Central memory CD4-positive, alpha-beta T cell (primary cell): ENCODE measurements around the gene NRIP2.
"Not testable (repeated sequence)": the region's sequence is repeated elsewhere in the genome, so short reads cannot be mapped to it uniquely, and the experiment has no call there.

Experiments
- DNase-seq: peaks from one replicate; pipeline ENCODE4 v3.0.0; 2022
- total RNA-seq, 3 experiments: gene quantifications; one replicate each; lab custom pipeline; 2026; lab: John Stamatoyannopoulos, UW

The NRIP2 gene, protein sequence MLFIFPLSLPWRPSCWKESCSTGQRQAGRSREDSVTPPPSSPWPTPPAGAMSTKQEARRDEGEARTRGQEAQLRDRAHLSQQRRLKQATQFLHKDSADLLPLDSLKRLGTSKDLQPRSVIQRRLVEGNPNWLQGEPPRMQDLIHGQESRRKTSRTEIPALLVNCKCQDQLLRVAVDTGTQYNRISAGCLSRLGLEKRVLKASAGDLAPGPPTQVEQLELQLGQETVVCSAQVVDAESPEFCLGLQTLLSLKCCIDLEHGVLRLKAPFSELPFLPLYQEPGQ
- total RNA-seq = 0 reads per million in 3 experiments

DNA sequence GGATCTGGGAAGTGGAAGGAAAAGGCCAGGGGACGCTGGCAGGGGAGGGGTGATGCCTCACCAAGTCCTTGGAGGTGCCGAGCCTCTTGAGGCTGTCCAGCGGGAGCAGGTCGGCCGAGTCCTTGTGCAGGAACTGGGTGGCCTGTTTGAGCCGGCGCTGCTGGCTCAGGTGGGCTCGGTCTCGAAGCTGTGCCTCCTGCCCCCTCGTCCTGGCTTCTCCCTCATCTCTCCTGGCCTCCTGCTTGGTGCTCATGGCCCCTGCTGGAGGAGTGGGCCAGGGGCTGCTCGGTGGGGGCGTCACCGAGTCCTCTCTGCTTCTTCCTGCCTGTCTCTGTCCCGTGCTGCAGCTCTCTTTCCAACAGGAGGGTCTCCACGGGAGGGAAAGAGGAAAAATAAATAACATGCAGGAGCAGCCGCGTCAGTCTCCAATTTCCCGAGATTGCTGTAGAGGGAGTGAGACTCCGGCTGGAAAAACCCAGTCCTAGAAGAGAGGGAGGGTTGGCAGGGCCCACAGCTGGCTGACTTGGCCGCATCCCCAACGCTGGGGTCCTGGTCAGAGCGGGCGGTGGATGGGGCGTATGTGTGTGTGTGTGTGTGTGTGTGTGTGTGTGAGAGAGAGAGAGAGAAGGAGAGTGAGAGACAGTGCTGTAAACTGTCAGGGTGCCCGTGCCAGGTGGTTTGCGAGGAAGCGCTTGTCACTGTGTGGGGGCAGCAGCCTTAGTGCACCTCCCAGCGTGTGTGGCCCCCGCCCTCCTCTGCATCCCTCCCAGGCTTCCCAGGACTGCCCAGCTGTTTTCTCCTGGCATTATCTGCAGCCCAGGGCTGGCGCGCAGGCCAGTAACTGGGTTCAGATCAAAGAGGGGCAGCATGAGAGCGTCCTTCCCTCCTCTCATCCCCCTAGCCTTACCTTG lies at the start of gene NRIP2:
Gene NRIP2, minus strand, starts transcription at position 455 of the 911 bp plus-strand sequence. Its CDS starts 52 bp downstream, at position 403.
- DNase-seq = no peak

DNA sequence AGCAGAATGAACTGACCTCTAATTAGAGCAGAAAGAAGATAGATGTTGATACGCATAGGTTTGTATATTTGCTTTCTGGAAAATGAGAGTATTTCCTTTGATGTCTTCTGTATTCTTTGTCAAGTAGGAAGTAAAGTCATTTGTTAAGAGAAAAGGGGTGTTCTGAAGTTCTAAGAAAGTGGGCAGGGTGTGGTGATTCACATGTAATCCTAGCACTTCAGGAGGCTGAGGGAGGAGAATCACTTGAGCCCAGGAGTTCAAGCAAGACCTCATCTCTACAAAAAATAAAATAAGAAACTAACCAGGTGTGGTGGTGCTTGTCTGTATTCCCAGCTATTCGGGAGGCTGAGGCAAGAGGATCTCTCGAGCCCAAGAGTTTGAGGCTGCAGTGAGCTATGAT lies 45.0 kb upstream of the NRIP2 start:
- no peak for DNase-seq

DNA sequence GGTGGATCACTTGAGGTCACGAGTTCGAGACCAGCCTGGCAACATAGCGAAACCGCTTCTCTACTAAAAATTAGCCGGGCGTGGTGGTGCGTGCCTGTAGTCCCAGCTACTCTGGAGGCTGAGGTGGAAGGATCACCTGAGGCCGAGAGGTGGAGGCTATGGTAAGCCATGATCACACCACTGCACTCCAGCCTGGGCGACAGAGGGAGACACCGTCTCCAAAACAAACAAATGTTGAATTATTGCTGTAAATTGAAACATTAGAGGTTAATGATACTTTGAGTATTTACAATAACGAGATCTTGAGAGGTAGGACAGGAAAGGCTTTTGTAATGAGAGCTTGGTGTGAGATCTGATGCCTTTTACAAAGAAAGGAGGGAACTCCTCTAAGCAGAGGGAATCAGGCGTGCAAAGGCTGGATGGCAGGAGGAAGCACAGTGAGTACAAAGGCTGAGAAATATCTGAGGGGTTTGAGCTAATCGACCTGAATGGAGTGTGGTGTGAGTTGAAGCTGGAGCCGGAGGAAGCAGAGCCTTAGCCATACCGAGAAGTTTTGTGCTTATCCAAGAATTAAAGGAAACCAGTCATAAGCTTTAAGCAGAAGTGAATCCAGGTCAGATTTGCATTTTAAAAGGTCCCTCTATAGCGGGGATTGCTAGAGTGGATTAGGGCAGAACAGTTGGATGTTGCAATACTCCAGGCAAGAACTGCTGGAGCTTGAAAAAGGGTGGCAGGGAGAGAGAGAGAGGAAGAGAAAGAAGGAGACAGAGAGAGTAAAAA lies 43.3 kb upstream of the NRIP2 start:
- DNase-seq = no peak

DNA sequence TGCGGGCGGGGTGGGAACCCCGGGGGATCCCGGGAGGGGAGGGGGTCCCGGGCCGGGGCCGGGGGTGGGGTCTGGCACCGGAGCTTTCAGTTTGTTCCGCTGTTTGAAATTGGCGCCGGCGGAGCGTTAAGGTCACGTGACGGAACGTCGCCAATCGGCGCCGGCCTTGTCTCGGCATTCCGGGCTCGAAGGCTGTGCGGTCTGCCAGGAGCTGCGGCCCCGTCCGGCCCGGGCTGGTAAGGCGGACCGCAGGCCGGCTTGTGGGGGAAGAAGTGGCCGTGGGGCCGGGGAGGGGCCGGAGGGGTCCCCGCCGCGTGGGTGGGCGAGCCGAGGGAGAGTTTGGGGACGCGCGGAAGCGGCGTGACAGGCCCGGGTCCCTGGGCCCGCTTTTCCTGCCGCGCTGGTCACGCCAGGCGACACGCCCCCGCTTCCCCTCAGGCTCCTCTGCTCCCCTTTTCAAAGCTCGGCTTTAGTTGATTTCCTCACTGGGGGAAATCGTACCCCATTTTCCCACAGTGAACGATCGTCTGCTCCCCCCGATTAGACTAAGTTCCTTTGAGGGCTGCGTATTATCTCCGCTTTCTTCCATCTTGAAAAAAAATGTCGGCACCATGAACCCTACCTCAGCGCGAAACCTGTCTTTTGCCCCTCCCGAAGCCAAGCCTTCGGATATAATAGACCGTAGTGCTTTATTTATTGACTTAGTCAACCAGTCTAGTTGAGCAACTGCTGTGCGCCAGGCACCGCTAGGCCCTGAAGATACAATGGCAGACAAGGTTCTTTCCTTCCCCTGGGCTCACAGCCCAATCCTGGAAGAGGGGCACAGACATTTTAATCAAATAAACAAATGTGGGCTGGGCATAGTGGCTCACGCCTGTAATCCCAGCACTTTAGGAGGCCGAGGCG lies 42.5 kb upstream of the NRIP2 start, which contains the start of the genes FOXM1 and RHNO1:
Gene FOXM1, minus strand, starts transcription at position 128 of the 906 bp plus-strand sequence. CDS start 2,696 bp downstream, outside the sequence.
Gene RHNO1, plus strand, starts transcription at position 177 of the 906 bp plus-strand sequence. CDS start 8,144 bp downstream, outside the sequence.
- peak; percentile 87 for DNase-seq

DNA sequence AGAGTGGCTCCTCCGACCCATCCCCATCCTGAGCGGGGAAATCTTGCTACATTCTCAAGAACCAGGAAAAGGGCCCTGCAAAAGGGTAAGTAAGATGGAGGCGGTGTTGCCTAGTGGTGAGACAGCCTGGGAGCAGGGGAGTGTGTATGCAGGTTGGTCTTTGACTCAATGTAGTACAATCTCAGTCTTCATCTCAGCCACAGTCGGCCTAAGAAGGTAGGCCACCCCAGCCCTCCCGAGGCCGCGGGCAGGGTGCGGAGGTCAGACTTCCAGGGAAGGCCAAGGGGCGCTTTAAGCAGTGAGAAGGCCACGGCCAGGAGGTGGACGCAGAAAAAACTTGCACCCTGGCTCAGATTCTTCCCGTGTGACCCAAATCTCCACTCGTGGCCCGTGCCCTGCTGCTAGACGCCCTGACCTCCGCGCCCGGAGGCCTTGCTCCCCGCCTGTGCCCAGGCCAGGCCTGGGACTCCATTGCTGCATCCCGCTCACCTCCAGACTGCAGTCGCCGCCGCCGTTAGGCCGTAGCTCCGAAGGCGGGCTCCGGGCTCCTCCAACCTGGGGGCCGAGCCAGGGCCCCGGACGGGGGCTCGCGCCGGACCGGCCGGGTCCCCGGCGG lies 41.7 kb upstream of the NRIP2 start:
- DNase-seq = peak; percentile 12

DNA sequence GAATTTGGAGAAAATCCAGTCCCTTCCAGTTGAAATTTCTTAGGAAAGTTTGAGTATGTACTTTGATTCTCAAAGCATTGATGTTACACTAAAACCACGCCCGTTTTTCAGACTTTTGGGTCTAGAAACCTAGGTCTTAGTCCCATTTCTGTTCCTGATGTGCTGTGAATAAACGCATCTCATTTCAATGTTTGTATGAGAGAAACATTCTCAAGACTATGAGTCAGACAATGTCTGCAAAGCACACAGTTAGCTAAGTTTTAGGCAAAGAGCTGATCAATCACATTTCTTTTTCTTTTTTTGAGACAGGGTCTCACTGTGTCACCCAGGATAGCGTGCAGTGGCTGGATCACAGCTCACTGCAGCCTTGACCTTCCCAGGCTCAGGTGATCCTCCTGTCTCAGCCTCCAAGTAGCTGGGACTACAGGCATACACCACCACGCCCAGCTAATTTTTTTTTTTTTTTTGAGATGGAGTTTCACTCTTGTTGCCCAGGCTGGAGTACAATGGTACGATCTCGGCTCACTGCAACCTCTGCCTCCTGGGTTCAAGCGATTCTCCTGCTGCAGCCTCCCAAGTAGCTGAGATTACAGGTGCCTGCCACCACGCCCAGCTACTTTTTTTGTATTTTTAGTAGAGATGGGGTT lies 34.3 kb upstream of the NRIP2 start:
- DNase-seq = not testable (repeated sequence)

DNA sequence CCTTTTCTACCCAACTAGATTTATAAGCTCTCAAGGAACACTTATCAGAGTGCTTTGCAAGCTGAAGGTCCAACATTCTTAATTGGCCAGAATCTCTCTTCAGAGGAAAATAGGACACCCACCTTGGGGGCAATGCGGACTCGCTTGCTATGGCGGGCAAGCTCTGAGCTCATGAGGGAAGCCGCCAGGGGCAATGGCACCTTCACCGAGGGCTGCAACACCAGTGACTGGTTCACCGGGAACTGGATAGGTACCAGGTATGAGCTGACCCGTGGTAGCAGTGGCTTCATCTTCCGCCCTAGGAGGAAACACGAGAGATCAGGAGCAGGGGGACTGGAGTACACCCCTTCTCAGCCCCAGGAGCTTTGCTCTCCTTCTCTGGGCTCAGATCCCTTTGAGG lies 29.4 kb upstream of the NRIP2 start:
- no peak for DNase-seq

DNA sequence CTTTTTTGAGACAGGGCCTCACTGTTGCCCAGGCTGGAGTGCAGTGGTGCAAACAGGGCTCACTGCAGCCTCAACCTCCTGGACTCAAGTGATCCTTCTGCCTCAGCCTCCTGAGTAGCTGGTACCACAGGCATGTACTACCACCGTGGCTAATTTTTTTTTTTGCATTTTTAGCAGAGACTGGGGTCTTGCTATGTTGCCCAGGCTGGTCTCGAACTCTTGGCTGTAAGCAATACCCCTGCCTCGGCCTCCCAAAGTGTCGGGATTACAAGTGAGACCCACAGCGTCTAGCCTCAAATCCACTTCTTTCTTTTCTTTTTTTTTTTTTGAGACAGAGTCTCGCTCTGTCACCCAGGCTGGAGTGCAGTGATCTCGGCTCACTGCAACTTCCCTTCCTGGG lies 28.6 kb upstream of the NRIP2 start:
- not testable (repeated sequence) for DNase-seq

DNA sequence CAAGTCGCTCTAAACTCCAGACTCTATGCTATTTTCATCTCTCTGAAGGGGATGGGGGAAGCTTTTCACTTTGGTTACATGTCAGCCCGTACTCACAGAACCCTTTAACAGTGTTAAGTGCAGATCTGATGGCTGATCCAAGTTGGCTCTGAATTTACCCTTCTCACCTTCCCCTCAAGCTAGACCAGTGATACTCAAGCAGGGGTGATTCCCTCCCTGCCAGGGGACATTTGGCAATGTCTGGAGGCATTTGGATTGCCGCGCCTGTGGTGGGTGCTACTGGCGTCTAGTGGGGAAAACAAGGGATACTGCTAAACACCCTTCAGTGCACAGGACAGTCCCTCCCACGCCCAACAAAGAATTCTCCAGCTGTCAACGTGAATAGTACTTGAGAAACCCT lies 28.0 kb upstream of the NRIP2 start:
- no peak for DNase-seq

DNA sequence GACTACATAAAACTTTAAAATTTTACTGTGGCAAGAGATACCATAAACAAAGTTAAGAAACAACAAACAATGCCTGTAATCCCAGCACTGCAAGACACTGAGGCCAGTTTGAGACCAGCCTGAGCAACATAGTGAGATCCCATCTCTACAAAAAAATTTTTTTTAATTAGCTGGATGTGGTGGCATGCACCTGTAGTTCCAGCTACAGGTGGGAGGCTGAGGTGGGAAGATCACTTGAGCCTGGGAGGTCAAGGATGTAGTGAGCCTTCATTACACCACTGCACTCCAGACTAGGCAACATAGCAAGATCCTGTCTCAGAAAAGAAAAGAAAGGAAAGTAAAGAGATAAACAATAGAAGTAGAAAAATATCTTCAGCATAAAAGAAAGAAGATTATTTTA lies 25.3 kb upstream of the NRIP2 start:
- DNase-seq = no peak

DNA sequence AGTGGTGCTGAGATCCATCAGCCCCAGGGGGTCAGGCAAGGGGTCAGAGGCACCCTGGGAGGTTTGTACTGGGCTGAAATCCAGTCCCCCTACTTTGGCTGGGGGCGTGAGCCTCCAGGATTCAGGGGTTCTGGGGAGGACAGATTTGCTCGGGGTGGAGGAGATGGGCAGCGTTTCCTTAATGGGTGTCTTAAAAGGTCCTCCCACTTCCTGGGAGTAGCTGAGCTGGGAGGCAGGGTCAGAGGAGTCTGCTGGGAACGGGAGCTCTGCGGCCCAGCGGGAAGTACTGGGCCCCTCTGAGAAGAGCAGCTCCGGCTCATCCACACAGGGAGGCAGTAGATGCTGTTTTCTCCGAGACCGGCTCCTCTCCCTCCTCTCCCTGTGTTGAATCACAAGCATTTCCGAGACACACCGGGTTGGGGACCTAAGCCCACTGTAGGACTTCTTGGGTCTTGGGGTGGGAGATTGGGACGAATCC lies 24.1 kb upstream of the NRIP2 start:
- DNase-seq = no peak

DNA sequence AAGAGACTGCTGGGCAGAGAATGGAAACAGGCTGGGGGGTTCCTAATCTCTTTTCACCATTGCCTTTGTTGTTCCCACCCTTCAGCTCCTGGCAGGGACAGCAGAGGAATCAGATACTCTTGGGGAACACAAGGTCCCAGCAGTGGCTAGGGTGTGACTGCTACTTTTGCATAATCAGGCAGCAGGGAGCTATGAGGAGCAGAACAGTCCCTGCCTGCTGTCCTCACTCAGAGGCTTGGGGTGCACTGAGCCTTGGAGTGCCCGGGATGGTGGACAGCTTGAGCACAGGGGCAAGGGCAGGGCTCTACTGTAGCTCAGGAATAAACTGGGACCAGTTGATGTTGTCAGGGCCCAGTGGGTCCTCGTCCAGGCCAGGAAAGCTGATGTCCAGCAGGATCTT lies 23.5 kb upstream of the NRIP2 start:
- no peak for DNase-seq

DNA sequence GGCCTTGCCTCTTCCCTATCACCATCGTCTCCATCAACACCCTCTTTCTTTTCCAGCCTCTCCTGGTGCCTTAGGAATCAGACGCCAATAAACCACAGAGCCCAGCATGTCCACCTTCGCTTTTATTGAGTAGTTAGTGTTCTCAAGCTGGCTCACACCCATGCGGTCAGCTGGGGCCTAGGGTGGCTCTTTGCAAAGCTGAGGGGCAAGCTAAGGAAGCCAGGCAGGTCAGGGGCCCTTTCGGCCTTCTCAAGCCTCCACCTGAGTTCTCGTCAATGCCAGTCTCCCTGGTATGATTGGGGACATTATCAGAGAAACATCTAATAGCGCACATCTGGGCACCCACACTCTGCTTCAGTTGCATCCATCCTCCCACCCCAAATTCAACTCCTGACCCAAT lies 22.7 kb upstream of the NRIP2 start:
- no peak for DNase-seq

DNA sequence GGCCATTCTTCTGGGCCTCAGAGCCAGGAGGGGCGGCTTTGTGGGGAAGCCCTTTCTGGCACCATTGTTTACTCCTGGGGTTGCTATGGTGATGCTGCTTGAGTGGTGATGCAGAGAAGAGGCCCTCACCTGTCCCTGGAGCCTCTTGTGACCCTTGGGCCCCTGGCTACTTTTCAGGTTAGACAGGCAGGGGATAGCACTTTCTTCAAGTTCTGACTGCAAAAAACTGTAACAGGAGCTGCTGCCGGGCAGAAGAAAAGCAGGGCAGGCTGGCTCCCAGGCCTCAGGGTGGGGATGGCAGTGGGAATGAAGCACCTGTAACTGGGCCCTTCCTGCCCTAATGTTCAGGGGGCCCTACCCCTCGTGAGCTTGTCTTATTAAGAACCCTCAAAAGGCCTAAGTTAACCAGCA lies 22.2 kb upstream of the NRIP2 start, which contains the start of gene TEX52:
Gene TEX52, minus strand, starts transcription at position 19 of the 411 bp plus-strand sequence. Its CDS starts 13 bp downstream, at position 6.
- no peak for DNase-seq

DNA sequence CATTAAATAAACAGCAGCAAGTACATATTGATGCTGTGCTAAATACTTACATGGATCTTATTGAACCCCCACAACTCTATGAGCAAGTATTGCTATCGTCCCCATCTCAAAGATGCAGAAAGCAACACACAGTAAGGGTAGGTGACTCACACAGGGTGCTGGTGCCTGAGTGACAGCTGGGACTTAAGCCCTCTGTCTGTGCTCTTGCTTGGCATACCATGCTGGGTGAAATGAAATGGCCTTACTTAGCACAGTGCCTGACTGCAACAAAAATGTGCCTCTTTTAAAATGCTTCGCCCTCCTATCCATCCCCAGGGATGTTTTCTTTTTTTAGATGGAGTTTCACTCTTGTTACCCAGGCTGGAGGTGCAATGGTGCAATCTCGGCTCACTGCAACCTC lies 21.2 kb upstream of the NRIP2 start:
- DNase-seq = no peak

DNA sequence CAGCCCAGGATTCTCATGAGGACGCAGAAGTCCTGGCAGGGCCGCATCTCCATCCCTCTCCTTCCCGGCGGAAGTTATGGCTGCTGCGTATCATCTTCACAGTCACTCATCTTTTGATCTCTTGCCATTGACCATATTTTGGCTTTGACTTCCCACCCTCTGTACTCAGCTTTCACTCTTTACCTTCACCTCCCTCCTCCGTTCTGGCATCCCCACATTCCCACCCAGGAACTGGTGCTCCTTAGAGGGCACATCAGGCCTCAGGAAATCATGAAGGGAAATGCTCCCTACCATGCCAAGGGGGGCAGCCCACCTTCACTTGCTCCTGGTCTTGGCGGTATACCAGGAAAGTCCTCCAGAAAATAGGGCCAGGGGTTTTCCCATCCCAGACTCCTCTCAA lies 20.7 kb upstream of the NRIP2 start:
- DNase-seq = no peak

DNA sequence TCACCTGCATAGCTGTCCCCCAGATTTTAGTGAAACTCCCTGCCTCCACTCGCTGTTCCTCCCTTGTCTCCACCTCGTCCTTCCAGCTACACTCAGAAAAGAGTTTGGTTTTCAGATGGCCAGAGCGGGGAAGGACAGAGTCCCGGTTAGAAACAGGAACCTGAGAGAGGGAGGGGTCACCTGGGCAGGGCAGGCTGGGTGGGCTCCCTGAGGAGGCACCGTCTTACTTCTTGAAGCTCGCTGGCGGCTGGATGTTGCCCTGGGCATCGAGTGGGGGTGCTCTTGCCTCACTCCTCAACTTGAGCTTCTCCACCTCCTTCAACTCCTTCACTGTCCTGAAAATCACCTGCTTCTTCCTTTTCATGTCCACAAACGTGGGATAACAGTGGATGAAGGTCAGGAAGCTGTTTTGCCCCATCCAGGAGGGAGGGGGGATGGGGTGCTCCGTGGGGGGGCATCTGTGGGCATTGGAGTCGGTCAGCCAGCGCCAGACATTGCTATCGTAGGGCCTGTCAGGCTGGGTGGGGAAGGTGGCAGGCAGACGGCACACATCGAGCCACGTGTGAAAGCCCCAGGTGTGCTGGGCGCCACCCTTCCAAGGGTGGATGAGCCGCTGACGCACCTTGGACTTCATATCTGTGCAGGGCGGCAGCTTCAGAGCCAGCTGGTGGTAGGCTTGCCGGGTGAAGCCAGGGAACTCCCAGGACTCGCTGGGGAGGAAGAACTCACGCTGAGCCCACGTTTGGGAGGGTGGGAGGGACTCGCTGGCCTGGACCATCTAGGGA lies 20.0 kb upstream of the NRIP2 start:
- no peak for DNase-seq

DNA sequence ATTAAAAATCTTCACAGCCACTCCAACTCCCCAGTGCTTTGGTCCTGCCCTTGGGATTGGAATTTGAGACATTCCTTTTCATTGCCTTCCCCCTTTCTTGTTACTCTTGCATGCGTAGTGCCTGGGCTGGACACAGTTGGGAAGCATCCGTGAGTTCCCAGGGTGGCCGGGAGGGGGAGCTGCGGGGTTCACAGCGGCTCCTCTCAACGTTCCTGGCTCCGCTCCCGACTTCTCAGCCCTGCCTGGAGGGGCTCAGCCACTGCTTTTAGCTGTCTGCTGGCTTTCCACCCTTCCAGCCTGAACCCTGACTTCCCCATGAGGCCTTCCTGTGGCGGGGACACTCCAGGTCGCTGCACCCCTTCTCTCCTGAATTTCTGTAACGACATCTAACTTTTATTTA lies 18.8 kb upstream of the NRIP2 start:
- peak; percentile 7 for DNase-seq

DNA sequence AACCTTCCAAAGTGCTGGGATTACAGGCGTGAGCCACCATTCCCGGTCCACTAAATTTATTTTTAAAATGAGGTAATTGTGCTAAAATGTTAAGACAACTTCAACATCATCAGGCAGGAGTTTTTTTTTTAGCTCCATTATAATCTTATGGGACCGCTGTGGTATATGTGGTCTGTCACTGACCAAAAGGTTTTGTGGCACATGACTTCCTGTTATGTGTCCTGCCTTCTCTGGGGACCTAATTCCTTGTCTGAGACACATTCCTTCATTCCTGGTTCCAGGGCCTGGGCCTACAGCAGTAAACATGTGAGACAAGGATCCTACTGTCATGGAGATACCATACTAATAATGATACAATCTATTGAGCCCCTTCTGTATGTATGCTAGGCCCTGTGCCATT lies 17.1 kb upstream of the NRIP2 start:
- DNase-seq = no peak

DNA sequence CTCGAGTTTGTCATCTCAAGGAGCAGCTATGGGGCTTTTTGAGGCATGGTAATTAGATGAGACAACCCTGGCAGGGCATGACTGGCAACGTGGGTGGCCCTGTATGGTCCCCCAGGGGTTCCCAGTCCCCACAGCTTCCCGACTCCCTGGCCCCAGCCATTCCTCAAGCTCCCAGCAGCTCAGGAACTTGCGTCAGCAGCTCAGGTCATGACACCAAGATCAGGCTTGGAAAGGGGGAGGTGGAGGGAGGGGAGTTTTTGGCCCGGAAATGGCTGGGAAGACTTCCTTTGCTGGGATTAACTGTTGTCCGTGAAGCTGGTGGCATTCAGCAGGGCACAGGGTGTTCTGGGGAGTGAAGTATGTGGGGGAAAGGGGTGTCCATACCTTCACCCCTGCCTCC lies 10.4 kb upstream of the NRIP2 start:
- no peak for DNase-seq
